Body of pancreas (tissue), 4 donors: ENCODE results near the gene TELO2.

Experiments used
- POLR2A ChIP-seq, 3 donors: fragments of 450-650 bp; IDR thresholded peaks; one replicate each; pipeline ENCODE4 v1.6.1; 2016; ENCODE audit warnings: antibody characterized with exemption in 3 of 3, mild to moderate bottlenecking in 2 of 3
- TF ChIP-seq, protein P1 (sequence below), 7 experiments: fragments of 450-650 bp in 4 of 7; fragments of 200-600 bp in 3 of 7; sonication (generic) in 3 of 7; IDR thresholded peaks; one replicate each; pipeline ENCODE4 v1.5.1; 2016 to 2019; ENCODE audit warnings: antibody characterized with exemption in 7 of 7

DNA sequence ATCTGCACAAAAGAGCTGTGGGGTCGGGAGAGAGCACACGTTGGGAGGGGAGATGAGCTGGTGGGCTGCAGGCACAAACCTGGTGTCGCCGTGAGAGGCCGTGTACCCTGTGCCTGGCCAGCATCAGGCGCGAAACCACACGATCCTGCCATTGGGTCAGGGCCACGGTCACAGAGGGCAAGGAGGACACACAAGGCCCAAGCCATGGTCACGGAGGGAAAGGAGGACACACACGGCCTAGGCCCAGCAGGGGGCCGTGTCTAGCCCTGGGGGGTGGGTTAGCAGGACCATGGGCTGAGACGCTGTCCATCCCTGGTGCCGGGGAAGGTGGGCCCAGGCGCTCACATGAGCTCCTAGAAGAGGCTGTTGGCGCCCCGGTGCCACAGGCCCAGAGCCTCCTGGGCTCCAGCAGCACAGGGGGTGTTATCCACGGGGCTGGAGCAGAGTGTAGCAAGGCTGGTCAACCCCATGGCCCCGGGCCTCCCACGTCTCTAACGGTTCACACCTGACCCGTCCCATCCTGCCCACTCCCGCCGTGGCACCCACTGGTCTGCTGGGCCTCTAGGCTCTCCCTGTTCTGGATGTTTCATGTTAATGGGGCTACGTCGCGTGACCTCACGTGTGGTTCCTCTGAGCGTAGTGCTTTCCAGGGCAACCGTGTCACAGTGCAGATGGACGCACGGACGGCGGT lies 41.3 kb upstream of the TELO2 start:
- TF ChIP-seq, protein P1, sequence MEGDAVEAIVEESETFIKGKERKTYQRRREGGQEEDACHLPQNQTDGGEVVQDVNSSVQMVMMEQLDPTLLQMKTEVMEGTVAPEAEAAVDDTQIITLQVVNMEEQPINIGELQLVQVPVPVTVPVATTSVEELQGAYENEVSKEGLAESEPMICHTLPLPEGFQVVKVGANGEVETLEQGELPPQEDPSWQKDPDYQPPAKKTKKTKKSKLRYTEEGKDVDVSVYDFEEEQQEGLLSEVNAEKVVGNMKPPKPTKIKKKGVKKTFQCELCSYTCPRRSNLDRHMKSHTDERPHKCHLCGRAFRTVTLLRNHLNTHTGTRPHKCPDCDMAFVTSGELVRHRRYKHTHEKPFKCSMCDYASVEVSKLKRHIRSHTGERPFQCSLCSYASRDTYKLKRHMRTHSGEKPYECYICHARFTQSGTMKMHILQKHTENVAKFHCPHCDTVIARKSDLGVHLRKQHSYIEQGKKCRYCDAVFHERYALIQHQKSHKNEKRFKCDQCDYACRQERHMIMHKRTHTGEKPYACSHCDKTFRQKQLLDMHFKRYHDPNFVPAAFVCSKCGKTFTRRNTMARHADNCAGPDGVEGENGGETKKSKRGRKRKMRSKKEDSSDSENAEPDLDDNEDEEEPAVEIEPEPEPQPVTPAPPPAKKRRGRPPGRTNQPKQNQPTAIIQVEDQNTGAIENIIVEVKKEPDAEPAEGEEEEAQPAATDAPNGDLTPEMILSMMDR (IDR thresholded peaks at IDR 0.05): no peak
- no peak for TF ChIP-seq POLR2A (IDR thresholded peaks at IDR 0.05)
